ENCODE results near the gene CHD2.
"Not testable (repeated sequence)": the region's sequence is repeated elsewhere in the genome, so short reads cannot be mapped to it uniquely, and the experiment has no call there.

Gene CHD2

GRCh38 chr15:92899948-92900730, at the start of gene CHD2:
Gene CHD2, plus strand, starts transcription at chr15:92900324. Its CDS starts 914 bp downstream, at chr15:92901238.
- DNase-seq = peak; percentile 50

DNA sequence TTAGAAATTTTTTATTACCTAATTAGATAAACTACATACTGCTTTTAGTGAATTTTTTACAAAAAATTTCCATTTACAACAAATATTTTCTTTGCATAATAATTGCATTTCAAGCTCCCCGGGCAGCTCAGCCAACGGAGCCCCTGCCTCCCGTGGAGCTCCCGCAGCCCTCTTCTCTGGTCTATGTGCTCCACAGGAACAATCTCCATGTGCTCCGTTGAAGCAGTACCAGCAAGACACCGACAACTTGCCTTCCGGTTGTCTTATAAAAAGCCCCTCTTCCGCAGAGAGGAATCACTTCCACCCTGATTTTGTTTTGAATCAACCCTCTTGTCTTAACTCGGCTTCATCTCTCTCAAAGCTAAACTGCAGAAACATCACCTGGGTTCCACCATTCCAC, 46.9 kb upstream of the CHD2 start:
- DNase-seq = no peak

GRCh38 chr15:92861742-92862141, 38.4 kb upstream of the CHD2 start:
- DNase-seq = no peak

DNA sequence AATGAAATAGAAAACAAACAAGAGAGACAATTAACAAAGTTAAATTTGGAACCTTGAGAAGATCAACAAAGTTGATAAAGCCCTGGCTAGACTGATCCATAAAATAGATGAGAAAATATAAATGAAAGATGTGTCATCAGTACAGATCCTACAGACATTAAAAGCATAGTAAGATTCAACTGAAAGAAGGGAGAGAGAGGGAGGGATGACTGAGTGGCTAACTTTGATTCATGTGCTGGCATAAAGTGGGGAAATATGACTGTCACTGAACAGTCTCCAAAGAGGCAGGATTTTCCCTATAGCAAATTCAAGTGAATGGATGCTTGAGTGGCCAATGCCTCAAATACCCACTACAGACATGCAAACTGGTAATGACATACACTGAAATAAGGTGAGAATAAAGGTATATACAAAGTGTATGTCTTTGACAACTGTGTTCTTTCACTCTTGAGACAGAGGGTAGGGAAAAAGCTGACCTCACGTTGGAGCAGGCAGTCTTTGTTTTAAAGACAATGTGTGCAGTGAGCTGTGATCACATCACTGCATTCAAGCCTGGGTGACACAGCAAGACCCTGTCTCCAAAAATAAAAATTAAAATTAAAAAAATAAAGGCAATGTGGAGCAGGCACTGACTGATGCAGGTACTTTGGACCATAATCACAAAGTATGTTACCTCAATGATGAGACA, 35.9 kb upstream of the CHD2 start:
- DNase-seq = no peak

DNA sequence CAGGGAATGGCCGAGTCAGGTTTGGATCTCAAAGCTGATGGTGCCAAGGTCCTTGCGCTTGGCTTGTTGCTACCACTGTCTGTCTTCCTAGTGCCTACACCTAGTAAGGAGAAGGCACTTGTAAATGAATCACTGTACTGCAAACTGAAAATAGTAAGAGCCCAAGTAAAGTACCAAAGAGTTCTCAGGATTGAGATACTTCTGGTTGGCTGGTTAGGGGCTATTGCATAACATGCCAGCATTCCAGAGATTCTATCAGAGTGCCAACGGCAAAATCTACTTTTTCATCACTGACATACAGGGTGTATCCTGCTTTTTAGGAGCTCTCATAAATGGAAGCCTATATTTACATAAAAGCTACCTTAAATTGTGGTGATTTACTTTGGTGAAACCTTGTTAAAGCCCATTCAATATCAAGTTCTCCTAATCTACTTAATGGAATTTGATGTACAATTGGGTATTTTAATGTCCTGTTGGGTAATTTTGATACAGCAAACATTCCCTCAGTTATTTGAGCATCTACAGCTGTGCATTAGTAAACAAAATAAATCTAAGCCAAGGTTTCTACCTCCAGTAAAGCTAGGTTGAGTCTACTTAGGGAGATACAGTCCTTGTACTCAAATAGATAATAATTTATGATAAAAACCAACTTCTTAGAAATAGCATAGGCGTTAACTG, 30.7 kb upstream of the CHD2 start:
- DNase-seq = no peak

GRCh38 chr15:92870010-92870591, 30.0 kb upstream of the CHD2 start:
- no peak for DNase-seq

DNA sequence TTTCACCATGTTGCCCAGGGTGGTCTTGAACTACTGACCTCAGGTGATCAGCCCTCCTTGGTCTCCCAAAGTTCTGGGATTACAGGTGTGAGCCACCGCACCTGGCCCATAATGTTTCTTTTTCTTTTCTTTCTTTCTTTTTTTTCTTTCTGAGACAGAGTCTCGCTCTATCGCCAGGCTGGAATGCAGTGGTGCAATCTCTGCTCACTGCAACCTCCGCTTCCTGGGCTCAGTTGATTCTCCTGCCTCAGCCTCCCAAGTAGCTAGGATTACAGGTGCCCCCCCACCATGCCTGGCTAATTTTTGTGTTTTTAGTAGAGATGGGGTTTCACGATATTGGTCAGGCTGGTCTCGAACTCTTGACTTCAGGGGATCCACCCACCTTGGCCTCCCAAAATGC, 27.2 kb upstream of the CHD2 start:
- DNase-seq = not testable (repeated sequence)

DNA sequence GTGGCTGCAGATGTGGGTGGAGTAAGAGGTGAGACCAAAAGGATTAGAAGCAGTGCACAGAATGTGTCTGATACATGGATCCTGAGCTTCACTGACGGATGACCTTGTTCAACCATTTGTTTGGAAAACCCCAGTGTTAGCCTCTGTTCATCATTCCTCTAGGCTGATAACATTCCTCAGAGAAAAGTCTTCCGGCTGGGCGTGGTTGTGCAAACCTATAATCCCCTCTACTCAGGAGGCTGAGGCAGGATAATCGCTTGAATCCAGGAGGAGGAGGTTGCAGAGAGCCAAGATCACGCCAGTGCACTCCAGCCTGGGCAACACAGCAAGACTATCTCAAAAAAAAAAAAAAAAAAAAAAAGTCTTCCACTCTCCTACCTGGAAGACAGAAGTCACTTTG, 23.1 kb upstream of the CHD2 start:
- no peak for DNase-seq

- no peak for DNase-seq
These were observed 22.7 kb upstream of the CHD2 start for GRCh38 chr15:92877416-92877815.

DNA sequence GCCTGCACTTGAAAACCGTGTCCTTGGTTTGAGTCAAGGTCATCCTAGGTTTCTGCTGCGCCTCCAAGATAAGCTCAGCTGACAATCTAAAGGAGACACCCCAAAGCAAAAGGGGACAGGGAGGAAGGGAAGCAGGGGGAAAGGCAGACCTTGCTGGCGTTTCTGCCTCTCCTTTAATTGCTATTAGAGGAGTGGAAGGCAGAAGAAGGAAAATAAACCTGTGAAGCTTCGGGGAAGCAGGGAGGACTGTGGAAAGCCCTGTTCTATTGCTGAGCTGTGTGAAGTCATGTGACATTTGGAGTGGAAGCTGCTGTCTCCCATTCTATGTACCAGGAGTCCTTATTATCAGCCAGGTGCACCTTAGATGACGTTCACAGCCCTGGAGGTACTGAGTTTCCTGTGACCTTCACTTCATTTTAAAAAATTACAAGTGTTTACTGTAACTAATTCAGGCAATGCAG, 21.5 kb upstream of the CHD2 start:
- DNase-seq = peak; percentile 27

DNA sequence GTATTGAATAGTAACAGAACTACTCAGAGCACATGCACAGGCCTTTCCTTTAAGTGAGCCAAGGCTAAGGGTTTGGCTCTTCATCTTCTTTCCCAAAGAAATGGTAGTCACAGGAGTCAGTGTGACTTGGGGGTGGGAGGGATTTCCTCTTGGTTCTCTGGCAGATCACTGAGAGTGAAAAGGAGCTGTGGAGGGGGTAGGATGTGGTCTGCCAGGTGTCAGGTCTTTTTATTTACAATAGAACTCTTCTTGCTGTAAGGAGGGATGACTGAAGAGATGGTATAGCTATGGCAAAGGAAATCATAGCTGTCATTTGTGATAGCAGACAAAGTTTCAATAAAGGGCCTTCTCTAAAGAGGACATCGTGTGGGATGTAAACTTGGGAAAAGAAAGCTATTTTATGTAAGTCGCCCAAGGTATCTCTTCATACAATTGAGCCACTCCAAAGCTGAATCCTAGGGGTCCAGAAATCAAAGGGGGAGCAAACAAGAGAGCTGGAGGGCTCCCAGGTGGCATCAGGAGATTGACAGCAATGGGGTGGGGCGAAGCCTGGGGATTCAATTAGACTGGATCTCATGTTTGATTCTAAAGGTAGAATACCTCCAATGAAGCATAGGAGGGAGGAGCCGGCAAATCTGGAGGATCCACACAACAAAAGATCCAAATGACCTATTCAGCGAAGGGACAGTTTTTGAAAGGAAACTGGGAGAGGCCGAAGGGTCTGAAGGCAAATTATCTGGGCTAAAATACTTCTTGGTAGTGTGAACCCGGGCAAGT, 20.0 kb upstream of the CHD2 start:
- no peak for DNase-seq

GRCh38 chr15:92880796-92881195, 19.3 kb upstream of the CHD2 start:
- no peak for DNase-seq

DNA sequence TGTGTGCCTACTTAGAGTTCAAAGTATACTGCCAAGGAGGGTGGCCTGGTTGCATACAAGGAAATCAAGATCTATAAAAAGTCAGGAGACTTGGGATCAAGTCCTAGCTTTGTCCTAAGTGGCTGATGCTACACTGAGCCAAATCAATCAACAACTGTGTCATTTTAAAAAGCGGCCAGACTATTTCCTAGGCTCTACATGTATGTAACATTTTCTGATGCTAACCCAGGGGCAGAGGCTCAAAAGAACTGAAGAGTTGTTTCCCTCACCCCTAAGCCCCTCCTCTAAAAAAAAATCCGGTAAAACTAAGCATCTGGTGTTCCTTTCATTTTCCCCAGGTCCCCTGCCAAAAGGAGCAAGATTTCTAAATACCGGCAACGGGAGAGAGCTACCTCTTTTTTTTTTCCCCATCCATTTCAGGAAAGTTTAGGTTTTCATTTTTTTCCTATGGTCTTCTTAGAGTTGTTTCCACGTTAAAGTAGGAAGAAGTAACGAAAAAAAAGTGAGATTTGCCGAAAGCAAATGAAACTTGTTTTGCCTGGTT, 18.8 kb upstream of the CHD2 start:
- no peak for DNase-seq

DNA sequence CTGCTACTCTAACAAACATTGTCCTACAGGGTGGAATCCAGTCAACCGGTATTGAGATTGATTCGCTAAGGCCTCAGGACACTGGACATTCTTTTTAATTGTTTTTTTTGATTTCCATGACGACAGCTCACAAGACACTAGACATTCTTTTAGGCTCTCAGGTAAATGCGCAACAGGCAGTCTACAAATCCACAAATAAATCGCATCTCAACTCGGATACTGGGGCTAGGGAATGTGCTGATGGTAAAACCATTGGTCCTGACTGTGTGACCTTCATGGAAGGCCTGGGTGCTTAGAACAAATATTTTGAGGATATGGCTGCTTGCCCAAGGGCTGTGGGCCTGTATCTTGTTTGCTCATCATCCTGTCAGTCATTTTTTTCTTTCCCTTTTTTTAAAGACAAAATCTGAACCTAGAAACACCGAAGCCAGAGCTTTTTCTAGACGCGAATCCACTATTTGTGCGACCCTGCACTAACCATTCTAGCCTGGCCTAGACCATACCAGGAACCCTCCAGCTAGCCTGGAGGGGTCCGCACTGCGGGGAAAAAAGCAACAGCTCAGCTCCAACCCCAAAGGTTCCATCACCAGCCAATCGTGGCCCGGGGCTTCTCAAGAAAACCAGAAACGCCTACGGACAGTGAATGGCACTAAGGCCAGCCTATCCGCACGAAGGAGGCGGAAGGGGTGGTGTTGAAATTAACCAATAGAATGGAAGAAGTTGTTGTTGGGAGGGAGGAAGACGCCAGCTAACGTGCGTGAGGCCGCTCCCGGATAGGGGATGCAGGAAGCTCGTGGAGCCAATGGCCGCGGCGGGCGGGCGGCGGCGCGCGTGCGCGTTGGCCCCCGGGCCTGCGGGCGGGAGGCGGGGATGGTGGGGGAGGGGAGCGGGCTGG, 18.1 kb upstream of the CHD2 start:
- peak; percentile 97 for DNase-seq

- no peak for DNase-seq
These were observed 17.4 kb upstream of the CHD2 start for GRCh38 chr15:92882697-92883162.

- DNase-seq = no peak
These were observed 16.8 kb upstream of the CHD2 start for GRCh38 chr15:92883163-92883875.

DNA sequence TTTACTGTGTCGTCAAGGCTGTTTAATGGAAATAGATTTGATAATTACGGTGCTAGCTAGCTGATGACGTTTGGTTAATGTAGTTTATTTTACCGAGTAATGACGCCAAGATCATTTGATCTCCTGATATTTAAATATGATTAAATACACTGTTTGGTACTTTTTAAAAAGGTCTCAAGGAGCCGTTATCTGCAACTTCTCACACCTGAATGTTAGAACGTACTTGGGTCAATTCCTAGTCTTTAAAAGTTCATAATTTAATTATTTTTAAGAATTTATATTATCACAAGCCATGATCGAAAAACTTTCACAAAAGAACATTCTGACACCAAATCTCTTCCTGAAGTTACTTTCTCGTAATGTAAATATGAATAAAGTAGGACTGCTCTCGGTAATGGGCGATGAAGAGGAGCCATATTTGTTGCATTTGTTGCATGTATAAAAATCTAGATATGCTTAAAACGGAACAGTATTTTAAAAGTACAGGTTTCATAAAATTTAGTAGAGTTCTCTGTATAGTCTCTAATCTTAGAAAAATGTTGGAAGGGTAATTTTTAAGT, 16.2 kb upstream of the CHD2 start:
- no peak for DNase-seq

- no peak for DNase-seq
These were observed 15.5 kb upstream of the CHD2 start for GRCh38 chr15:92884436-92885223.
